Fibroblast of lung (primary cell): ENCODE data around the gene REEP1. TPM values are rescaled to one million over a fixed set of nuclear protein-coding genes. Genes with fewer than 3 reads are reported as not detected.

Experiments
- DNase-seq, 2 donors: peaks; one replicate each; pipeline versions ENCODE4 v3.0.0 to v3.0.0-alpha.2; 2010; ENCODE audit warnings: low read depth in 2 of 2
- H2AFZ ChIP-seq: 2 replicates; pipeline ENCODE4 v1.5.1; 2012; ENCODE audit warnings: low read length, control low read depth, inconsistent platforms
- H3K27ac ChIP-seq: 2 replicates; pipeline ENCODE4 v1.5.1; 2011; ENCODE audit warnings: low read length, control low read depth; ENCODE audit not compliant: insufficient read depth
- H3K27me3 ChIP-seq: 2 replicates; pipeline ENCODE4 v1.5.1; 2011; ENCODE audit warnings: mild to moderate bottlenecking, low read length; ENCODE audit not compliant: control insufficient read depth, insufficient read depth
- H3K36me3 ChIP-seq: 2 replicates; pipeline ENCODE4 v1.5.1; 2011; ENCODE audit warnings: low read length; ENCODE audit not compliant: control insufficient read depth, insufficient read depth
- H3K4me1 ChIP-seq: 2 replicates; pipeline ENCODE4 v1.5.1; 2011; ENCODE audit warnings: low read length; ENCODE audit not compliant: control insufficient read depth, insufficient read depth; ENCODE audit errors: extremely low read depth
- H3K4me2 ChIP-seq: 2 replicates; pipeline ENCODE4 v1.5.1; 2011; ENCODE audit warnings: low read length, control low read depth; ENCODE audit not compliant: insufficient read depth; ENCODE audit errors: extremely low read depth
- H3K4me3 ChIP-seq, 4 experiments: fragments of 200-600 bp in 1 of 4; sonication (generic) in 1 of 4; replicated peaks in 1 of 4; 2 replicates each; pipeline ENCODE4 v1.5.1; 2011 to 2016; ENCODE audit warnings: low read length in 4 of 4, low read depth in 3 of 4, mild to moderate bottlenecking in 3 of 4, control low read depth in 2 of 4, inconsistent platforms in 1 of 4, mixed read lengths in 1 of 4; ENCODE audit not compliant: insufficient read depth in 1 of 4; ENCODE audit errors: control extremely low read depth in 1 of 4
- H3K79me2 ChIP-seq: 2 replicates; pipeline ENCODE4 v1.5.1; 2012; ENCODE audit warnings: mild to moderate bottlenecking, low read length, inconsistent platforms; ENCODE audit not compliant: control insufficient read depth, insufficient read depth
- H3K9ac ChIP-seq: 2 replicates; pipeline ENCODE4 v1.5.1; 2011; ENCODE audit warnings: mild to moderate bottlenecking, low read length, control low read depth; ENCODE audit not compliant: insufficient read depth
- H3K9me3 ChIP-seq: 2 replicates; pipeline ENCODE4 v1.5.1; 2012; ENCODE audit warnings: low read depth, low read length; ENCODE audit not compliant: control insufficient read depth, insufficient read depth
- H4K20me1 ChIP-seq: 2 replicates; pipeline ENCODE4 v1.5.1; 2011; ENCODE audit warnings: low read length; ENCODE audit not compliant: control insufficient read depth, insufficient read depth; ENCODE audit errors: extremely low read depth
- EZH2 ChIP-seq: IDR thresholded peaks from 2 replicates; pipeline ENCODE4 v1.5.1; 2012; ENCODE audit warnings: low read length, control low read depth, mild to moderate bottlenecking; ENCODE audit errors: missing control alignments
- polyA plus RNA-seq, 2 donors: library from polyadenylated mRNA; depleted of rRNA in 1 of 2; stranded (reverse) in 1 of 2; unstranded in 1 of 2; fragments of >200 nt; gene quantifications; 2 replicates each; pipeline ENCODE4 v1.2.1, GENCODE V29; 2011 to 2012; ENCODE audit warnings: missing spikeins in 1 of 2
- total RNA-seq: library from RNA; depleted of rRNA; stranded (reverse); fragments of >200 nt; gene quantifications from 2 replicates; pipeline ENCODE4 v1.2.1, GENCODE V29; 2014
- TF ChIP-seq, protein P1 (sequence below), 2 donors: IDR thresholded peaks in 1 of 2; conservative IDR thresholded peaks in 1 of 2; 1 replicate in 1 of 2; 2 replicates in 1 of 2; pipeline ENCODE4 v1.5.1; 2011 to 2012; ENCODE audit warnings: low read length in 2 of 2, control low read depth in 1 of 2, inconsistent platforms in 1 of 2, low read depth in 1 of 2, mild to moderate bottlenecking in 1 of 2

The REEP1 gene
- total and polyA plus RNA-seq, 2 donors (not counting 1 experiment from before 2014, with no cell fraction given) = 0.02 TPM; not detected in 1

- H3K27me3 ChIP-seq = peaks cover 7% of the 10 kb centered on the region
- H3K9ac ChIP-seq = no peak overlapping the region
- no peak overlapping the region for H3K27ac ChIP-seq
- H3K4me3 ChIP-seq = no peak overlapping the region
- H3K4me2 ChIP-seq = no peak overlapping the region
- H3K36me3 ChIP-seq = no peaks in the 10 kb centered on the region
- no peaks in the 10 kb centered on the region for H4K20me1 ChIP-seq
- H3K9me3 ChIP-seq = no peaks in the 10 kb centered on the region
- peak in 1 of 2 donors; percentile 8 for DNase-seq
- no peaks in the 10 kb centered on the region for H3K4me1 ChIP-seq
- H2AFZ ChIP-seq = no peak overlapping the region
- TF ChIP-seq, protein P1, sequence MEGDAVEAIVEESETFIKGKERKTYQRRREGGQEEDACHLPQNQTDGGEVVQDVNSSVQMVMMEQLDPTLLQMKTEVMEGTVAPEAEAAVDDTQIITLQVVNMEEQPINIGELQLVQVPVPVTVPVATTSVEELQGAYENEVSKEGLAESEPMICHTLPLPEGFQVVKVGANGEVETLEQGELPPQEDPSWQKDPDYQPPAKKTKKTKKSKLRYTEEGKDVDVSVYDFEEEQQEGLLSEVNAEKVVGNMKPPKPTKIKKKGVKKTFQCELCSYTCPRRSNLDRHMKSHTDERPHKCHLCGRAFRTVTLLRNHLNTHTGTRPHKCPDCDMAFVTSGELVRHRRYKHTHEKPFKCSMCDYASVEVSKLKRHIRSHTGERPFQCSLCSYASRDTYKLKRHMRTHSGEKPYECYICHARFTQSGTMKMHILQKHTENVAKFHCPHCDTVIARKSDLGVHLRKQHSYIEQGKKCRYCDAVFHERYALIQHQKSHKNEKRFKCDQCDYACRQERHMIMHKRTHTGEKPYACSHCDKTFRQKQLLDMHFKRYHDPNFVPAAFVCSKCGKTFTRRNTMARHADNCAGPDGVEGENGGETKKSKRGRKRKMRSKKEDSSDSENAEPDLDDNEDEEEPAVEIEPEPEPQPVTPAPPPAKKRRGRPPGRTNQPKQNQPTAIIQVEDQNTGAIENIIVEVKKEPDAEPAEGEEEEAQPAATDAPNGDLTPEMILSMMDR (conservative IDR thresholded peaks at IDR 0.05 in 1 of 2, IDR thresholded peaks at IDR 0.05 in 1 of 2; ENCODE audit: low read depth in 1 of 2, low read length in 2 of 2) = no peak
- H3K79me2 ChIP-seq = no peaks in the 10 kb centered on the region
Measured at GRCh38 chr2:86243950-86244733, 93.3 kb downstream of the REEP1 start.

GRCh38 chr2:86243272-86243671, 94.2 kb downstream of the REEP1 start:
- TF ChIP-seq EZH2 = no peak
- TF ChIP-seq, protein P1 (conservative IDR thresholded peaks at IDR 0.05 in 1 of 2, IDR thresholded peaks at IDR 0.05 in 1 of 2; ENCODE audit: low read depth in 1 of 2, low read length in 2 of 2) = no peak
- H4K20me1 ChIP-seq = no peaks in the 10 kb centered on the region
- no peaks in the 10 kb centered on the region for H3K9me3 ChIP-seq
- no peak overlapping the region for H3K27ac ChIP-seq
- no peak for DNase-seq
- no peak overlapping the region for H3K4me2 ChIP-seq
- no peaks in the 10 kb centered on the region for H3K36me3 ChIP-seq
- no peak overlapping the region for H3K4me3 ChIP-seq
- no peak overlapping the region for H3K9ac ChIP-seq
- H2AFZ ChIP-seq = no peak overlapping the region
- H3K79me2 ChIP-seq = no peaks in the 10 kb centered on the region
- peaks cover 7% of the 10 kb centered on the region for H3K27me3 ChIP-seq
- no peaks in the 10 kb centered on the region for H3K4me1 ChIP-seq

DNA sequence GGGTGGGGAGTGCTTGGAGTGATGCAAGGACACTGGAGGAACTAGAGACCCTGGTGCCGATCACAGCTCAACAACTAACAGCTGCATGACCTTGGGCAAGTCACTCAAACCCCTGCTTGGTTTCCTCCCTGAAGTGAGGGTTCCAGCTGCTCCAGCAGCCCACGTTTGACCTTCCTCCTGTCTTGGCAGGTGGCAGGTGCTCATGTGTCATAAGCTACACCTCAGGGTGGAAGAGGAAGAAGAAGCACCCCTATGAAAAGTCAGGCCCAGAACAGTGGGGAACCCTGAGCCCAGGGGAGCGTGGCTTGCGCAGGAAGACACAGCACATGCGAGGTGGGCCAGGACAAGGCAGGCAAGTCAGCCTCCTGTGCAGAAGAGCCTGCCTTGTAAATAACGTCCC, 95.8 kb downstream of the REEP1 start:
- DNase-seq = no peak
- no peak overlapping the region for H3K4me2 ChIP-seq
- no peaks in the 10 kb centered on the region for H4K20me1 ChIP-seq
- H2AFZ ChIP-seq = no peak overlapping the region
- H3K4me1 ChIP-seq = no peaks in the 10 kb centered on the region
- H3K4me3 ChIP-seq = no peak overlapping the region
- H3K36me3 ChIP-seq = no peaks in the 10 kb centered on the region
- peaks cover 7% of the 10 kb centered on the region for H3K27me3 ChIP-seq
- TF ChIP-seq EZH2 = no peak
- TF ChIP-seq, protein P1 (conservative IDR thresholded peaks at IDR 0.05 in 1 of 2, IDR thresholded peaks at IDR 0.05 in 1 of 2; ENCODE audit: low read depth in 1 of 2, low read length in 2 of 2) = no peak
- no peak overlapping the region for H3K9ac ChIP-seq
- no peak overlapping the region for H3K27ac ChIP-seq
- H3K79me2 ChIP-seq = no peaks in the 10 kb centered on the region
- H3K9me3 ChIP-seq = no peaks in the 10 kb centered on the region
